HG03442 (cell line): ENCODE results near the gene DAAM1.

Experiments used
- ATAC-seq: cut with Tn5 transposase; IDR thresholded peaks from one replicate; pipeline ENCODE4 v1.9.1; 2021; ENCODE audit warnings: mild to moderate bottlenecking, moderate library complexity; ENCODE audit not compliant: unreplicated experiment

The DAAM1 gene

GRCh38 chr14:59215757-59216156, 27.3 kb downstream of the DAAM1 start:
- no peak for ATAC-seq

GRCh38 chr14:59217011-59217410, 28.5 kb downstream of the DAAM1 start:
- no peak for ATAC-seq

DNA sequence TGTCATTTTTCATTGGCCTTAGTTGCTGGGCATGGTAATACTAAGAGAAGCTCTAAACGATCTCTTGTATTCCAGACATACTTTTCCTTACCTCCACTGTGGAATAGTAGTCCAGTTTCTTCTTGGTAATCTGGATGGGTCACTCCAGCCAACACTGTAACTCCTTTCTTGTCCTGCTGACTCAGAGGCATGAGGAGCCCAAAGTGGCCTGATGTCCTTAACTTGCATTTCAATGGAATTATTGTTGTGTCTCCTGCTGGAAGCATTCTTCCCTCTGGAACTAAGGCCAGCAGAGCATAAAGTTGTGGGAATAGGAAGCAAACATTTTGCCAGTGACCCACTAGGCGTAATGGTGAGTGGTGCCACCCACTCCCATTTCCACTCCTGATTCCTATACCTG, 33.1 kb downstream of the DAAM1 start:
- ATAC-seq = no peak

DNA sequence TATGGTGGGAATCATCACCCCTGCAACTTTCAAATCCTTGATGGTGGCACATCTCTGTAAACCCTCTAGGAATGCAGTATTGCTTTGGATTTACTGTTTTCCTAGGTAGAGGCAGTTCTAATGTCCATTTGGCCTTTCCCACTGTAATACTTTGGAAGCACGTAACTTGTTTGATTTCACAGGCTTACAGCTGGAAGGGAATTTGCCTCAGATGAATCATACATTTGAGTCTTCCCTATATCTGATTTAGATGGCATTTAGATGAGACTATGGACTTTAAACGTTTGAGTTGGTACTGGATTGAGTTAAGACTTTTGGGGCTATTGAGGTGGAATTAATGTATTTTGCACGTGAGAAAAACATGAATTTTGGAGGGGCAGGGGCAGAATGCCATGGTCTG, 35.9 kb downstream of the DAAM1 start:
- no peak for ATAC-seq

DNA sequence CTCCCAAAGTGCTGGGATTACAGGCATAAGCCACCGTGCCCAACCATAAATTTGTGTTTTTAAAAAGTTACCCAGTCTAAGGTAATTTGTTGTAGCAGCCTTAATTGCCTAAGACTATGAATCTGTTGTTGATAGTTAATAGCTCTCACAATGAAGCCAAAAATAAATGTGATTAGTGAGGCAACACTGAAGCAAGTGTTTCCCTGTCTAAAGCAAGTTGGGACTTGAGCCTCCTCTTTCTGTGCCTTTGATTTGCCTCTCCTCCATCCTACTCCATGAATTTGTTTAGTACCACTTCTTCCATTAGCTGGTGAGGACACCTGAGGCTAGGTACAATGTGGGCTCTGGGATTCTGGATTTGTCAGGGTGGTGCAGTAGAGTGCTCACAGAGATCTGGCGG, 36.8 kb downstream of the DAAM1 start:
- ATAC-seq = no peak

GRCh38 chr14:59228421-59228820, 40.0 kb downstream of the DAAM1 start:
- ATAC-seq = no peak

GRCh38 chr14:59229653-59230406, 41.4 kb downstream of the DAAM1 start:
- ATAC-seq = no peak

GRCh38 chr14:59236195-59236594, 47.7 kb downstream of the DAAM1 start:
- no peak for ATAC-seq

DNA sequence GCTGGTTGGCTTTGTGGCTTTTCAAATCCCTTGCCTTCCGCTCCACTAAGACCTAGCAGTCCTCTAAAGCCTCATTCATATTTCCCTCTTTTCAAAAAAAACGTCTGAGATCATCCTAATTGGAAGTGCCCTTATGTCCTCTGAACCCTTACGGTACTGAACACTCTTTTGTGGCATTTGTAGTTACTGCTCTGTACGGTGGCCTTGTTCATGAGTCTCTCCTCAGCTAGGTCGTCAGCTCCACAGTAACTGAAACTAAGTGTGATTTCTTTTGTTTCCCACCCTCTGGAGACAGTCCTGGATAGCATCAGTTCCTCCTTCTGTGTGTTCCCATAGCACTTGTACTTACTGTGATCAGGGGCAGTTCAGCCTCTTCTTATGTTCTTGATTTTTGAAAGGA, 49.7 kb downstream of the DAAM1 start:
- ATAC-seq = no peak

DNA sequence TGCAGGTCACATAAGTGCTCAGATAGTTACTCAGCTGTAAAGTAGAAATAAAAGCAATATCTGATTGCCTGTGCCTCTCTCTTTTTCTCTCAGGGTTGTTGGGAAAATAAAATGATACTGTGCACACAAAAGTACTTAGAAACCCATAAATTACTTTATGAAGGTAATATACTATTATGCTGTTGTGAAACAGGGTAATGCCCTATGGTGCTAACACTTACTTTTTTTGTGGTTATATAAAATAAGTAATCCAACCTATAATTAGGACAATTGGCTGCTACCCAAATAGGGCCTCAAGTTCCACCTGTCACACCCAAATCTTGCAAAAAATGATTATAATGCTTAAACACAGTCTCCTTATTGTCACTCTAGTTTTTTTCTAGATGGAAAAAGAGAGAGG, 50.6 kb downstream of the DAAM1 start:
- ATAC-seq = no peak

- ATAC-seq = peak; percentile 91
These were observed 51.9 kb downstream of the DAAM1 start for GRCh38 chr14:59240356-59240755.

GRCh38 chr14:59241121-59241520, 52.7 kb downstream of the DAAM1 start:
- no peak for ATAC-seq

DNA sequence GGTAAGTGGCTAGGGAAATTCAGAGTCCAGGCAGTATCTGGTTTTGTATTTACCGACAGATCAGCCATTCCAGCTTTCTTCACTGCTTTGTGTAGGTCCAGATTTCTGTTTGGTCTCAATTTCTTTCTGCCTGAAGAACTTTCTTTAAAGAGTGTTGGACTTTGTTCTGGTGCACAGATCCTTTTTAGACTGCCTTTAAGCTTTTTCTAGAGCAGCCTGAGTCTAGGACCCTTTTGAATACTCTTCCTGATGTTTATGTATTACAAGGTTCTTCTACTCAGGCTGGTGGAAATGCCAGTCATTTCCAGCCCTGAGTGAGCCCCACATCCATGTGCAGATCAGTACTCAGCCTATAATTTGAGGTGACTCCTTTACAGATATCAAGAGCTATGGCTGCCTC, 54.7 kb downstream of the DAAM1 start:
- no peak for ATAC-seq

DNA sequence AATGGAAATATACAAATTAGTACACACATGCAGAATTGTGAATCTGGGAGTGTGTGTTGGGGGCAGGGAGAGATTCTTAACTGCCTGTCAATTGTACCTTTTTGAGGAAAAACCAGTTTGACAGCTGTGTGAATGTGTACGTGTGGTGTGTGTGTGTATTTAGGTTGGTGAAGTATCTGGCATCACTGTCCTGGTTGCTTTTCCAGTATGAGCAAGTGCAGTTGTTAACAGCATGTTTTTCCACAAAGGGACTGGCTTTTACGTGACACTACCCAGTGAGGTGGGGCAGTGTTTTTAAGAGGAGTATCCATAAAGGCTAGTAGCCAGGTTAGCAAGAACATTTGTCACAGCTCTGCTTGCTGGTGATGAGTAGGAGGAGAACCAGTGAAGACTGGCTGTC, 56.1 kb downstream of the DAAM1 start:
- no peak for ATAC-seq

- ATAC-seq = peak; percentile 81
These were observed 57.4 kb downstream of the DAAM1 start for GRCh38 chr14:59245809-59246295.

- ATAC-seq = no peak
These were observed 58.1 kb downstream of the DAAM1 start for GRCh38 chr14:59246566-59246965.

GRCh38 chr14:59247801-59248584, 59.5 kb downstream of the DAAM1 start:
- ATAC-seq = no peak

DNA sequence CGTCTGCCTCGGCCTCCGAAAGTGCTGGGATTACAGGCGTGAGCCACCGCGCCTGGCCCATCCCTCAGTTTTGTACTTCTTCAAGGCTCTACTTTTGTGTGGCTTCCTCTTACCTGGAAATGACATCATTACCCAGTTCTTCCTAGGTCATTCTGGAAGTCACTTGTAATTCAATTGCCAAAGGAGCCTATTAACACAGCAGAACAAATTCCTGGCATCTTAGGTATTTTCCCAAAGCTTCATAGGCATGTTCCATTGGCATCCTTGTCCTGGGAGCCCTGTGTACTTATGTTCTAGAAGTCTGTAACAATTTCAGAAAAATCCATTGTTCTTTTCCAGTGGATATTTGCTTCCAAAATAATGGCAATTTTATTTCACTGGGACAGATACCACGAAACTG, 60.6 kb downstream of the DAAM1 start:
- no peak for ATAC-seq

GRCh38 chr14:59251811-59252771, 63.6 kb downstream of the DAAM1 start:
- no peak for ATAC-seq

DNA sequence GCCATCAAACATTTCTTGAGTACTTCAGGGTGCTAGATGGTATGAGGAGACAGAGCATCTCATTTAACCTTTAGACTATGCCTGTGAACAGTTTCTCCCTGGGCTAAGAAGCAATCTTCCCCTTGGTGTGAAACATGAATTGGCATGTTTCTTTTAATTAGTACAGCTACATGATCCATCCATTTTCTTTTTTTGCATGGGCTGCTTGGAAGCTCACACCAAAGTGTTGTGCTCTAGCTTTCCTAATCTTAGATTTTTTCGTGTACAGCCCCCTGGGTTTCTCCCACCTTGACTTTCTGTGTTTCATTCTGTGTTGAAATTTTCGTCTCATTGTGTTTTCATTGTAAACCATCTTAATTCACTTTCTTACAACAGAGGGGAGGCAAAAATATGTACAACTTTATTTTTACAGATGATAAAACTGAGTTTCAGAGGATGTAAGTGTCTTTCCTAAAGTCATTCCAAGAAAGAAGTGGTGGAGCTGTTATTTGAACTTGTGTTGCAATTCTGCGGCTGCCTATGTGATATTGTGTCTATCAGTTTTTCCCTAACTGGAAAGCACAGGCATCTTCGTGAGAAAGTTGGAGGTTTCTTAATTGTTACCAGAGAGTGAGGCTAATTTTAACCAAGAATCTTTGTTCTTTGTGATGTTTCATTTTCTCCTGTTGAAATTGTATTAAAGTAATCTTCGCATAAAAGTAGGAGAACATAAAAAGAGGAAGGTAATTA, 64.5 kb downstream of the DAAM1 start:
- ATAC-seq = no peak
